Measurements from ENCODE around the gene LCE1D. TPM values are rescaled to one million over a fixed set of nuclear protein-coding genes. Genes with fewer than 3 reads are reported as not detected.

LCE1D gene, protein sequence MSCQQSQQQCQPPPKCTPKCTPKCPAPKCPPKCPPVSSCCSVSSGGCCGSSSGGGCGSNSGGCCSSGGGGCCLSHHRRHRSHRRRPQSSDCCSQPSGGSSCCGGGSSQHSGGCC
- total RNA-seq = not detected in 2 replicates

DNA sequence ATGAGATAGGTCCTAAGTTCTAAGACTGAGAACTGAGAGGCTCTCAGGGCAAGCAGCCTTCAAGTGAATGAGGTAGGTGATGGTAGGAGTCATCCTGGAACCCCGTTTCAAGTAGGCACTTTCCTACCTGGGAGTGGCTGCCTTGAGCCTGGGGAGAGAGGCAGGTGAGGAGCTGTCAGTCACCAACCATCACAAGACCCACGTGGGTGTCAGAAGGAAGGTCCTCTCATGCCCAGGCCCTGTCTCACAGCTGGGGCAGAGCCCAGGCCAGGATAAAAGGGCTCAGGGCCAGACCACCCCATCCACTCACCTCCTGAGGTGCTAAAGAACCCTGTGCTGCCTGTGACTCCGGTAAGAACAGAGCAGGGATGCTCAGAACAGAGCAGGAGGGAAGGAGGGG, at the start of gene LCE1D:
Gene LCE1D (plus strand): TSS at position 301 of the 400 bp plus-strand sequence. CDS start 1,074 bp downstream, outside the sequence.

DNA sequence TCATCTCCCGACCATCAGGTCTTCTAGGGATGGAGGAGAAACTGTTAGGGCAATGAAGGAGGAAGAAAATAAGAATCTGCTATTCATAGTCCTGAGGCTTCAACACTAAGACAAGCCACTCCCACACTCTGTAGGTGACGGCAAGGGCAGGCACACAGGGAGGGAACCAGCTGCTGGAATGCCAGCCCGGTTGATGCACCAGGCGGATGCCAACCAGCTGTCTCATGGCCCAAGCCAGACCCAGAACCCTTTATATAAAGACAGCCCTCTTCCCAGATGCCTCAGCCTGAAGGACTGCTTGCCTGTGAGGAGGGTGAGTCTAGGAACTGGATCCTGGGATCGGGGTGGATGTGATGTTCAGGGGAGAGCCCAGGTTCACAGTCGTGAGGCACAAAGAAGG, 38.8 kb upstream of the LCE1D start, which contains the start of gene KPRP:
Gene KPRP (plus strand): TSS at position 279 of the 400 bp plus-strand sequence. CDS start 1,564 bp downstream, outside the sequence.

DNA sequence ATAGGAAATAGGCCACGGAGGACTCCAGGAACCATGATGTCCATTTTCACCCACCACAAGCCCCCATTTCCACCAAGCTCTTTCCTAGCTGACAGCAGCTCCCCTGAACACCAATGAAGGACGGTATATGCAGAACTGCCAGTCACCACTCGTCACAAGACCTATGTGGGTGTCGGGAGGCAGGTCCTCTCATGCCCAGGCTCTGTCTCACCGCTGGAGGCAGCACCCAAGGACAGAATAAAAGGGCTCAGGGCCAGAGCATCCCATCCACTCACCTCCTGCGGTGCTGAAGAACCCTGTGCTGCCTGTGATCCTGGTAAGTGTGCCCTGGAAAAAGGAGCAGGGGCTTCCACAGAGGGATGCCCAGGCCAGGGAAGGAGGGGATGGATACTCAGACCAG, 21.6 kb upstream of the LCE1D start, which contains the start of gene LCE1F:
Gene LCE1F (plus strand): TSS at position 266 of the 400 bp plus-strand sequence. CDS start 1,232 bp downstream, outside the sequence.

DNA sequence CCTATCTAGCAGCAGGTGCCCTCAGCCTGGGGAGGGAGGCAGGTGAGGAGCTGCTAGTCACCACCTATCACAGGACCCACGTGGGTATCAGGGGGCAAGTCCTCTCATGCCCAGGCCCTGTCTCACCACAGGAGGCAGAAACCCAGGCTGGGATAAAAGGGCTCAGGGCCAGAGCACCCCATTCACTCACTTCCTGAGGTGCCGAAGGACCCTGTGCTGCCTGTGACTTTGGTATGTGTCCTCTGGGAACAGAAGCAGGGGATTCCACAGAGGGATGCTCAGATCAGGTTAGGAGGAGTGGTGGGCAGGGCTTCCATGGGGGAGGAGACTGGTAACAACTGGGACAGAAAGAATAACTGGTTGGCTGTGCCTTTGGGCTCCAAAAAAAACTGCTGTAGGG, 10.4 kb upstream of the LCE1D start, which contains the start of gene LCE1E:
Gene LCE1E (plus strand): TSS at position 181 of the 400 bp plus-strand sequence. CDS start 1,043 bp downstream, outside the sequence.

DNA sequence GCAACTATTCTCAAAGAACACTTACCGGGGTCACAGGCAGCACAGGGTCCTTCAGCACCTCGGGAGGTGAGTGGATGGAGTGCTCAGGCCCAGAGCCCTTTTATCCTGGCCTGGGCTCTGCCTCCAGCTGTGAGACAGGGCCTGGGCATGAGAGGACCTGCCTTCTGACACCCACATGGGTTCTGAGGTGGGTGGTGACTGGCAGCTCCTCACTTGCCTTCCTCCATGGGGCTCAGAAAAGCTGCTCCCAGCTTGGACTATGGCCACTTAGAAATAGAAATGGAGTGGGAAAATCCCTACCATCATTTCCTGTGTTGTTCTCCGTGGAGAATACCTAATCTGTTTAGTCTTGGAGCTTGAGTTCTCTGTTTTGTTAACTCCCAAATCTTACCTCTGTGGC, 10.1 kb downstream of the LCE1D start, which contains the start of gene LCE1C:
Gene LCE1C (minus strand): TSS at position 76 of the 400 bp plus-strand sequence. CDS start 1,173 bp downstream, outside the sequence.

DNA sequence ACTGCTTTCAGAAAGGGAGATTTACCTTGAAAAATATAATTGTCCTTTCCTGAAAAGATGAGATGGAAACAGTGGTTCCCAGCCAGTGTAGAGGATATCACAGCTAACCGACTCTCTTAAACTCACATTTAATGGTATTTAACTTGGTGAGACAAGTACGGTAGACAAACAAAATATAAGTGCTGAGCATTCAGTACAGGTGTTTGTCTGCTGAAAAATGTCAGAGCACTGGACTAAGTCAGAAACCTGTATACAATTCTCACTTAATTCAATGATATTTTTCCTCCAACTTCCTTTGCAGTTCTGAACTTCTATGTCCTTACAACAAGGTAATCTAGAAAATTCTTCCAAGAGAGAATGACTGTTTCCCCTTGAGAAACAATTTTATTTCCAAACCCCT, 15.2 kb downstream of the LCE1D start, which contains the start of gene LCE1B:
Gene LCE1B (plus strand): TSS at position 301 of the 400 bp plus-strand sequence. CDS start 476 bp downstream, outside the sequence.

DNA sequence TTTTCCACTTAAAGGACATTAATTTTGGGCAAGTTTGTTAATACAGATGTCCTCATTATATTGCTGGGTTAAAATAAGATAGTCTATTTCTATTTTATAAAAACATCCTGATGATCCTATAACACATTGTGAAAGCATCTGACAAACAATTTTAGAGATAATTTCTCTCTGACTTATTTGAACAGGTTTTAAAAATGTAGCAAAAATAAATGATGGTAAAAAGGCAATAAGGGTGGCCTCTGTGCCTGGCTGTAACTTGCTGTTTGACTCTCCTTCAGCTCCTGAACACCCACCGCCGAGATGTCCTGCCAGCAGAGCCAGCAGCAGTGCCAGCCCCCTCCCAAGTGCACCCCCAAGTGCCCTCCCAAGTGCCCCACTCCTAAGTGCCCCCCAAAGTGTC, 30.7 kb downstream of the LCE1D start, which contains the start of gene LCE1A:
Gene LCE1A (plus strand): TSS at position 301 of the 400 bp plus-strand sequence. CDS start 0 bp downstream, at position 301.

DNA sequence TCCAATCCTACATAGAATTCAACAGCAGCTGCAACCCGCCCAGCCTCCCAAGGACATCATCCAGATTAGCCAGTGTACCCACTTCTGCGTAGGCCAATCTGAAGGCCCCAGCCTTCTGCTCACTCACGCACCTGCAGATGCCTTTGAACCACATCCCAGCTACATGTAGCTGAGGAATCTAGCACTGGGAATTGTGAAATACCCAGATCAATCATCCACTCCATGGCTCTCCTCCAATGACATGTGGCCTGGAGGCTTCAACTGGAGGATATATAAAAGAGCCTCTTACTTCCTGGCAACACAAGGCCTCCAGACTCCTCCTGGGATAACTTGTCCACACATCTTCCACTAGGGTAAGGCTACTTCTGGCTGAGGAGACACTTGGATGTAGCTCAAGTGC, 46.0 kb downstream of the LCE1D start, which contains the start of gene LCE6A:
Gene LCE6A (plus strand): TSS at position 301 of the 400 bp plus-strand sequence. CDS start 665 bp downstream, outside the sequence.

Other genes with a start within 250 kb of the LCE1D start
- gene LCE3E, start 229.9 kb upstream of the LCE1D start, total RNA-seq = not detected in 2 replicates
- gene LCE3D, start 216.2 kb upstream of the LCE1D start, total RNA-seq = not detected in 2 replicates
- gene LCE3C, start 196.5 kb upstream of the LCE1D start, total RNA-seq = not detected in 2 replicates
- not detected in 2 replicates for gene LCE3B, start 182.9 kb upstream of the LCE1D start, total RNA-seq
- not detected in 2 replicates for gene LCE3A, start 173.6 kb upstream of the LCE1D start, total RNA-seq
- gene LCE2D, start 133.3 kb upstream of the LCE1D start, total RNA-seq = not detected in 2 replicates
- not detected in 2 replicates for gene LCE2C, start 121.4 kb upstream of the LCE1D start, total RNA-seq
- not detected in 2 replicates for gene LCE2B, start 110.6 kb upstream of the LCE1D start, total RNA-seq
- gene LCE2A, start 98.4 kb upstream of the LCE1D start, total RNA-seq = not detected in 2 replicates
- not detected in 2 replicates for gene LCE4A, start 88.6 kb upstream of the LCE1D start, total RNA-seq
- not detected in 2 replicates for gene KPRP, start 38.7 kb upstream of the LCE1D start, total RNA-seq
- gene LCE1F, start 21.6 kb upstream of the LCE1D start, total RNA-seq = not detected in 2 replicates
- not detected in 2 replicates for gene LCE1E, start 10.5 kb upstream of the LCE1D start, total RNA-seq
- gene LCE1C, start 9.9 kb downstream of the LCE1D start, total RNA-seq = not detected in 2 replicates
- not detected in 2 replicates for gene LCE1B, start 15.2 kb downstream of the LCE1D start, total RNA-seq
- not detected in 2 replicates for gene LCE1A, start 30.8 kb downstream of the LCE1D start, total RNA-seq
- not detected in 2 replicates for gene LCE6A, start 46.1 kb downstream of the LCE1D start, total RNA-seq
- not detected in 2 replicates for gene LCE7A, start 63.3 kb downstream of the LCE1D start, total RNA-seq
- gene SMCP, start 81.6 kb downstream of the LCE1D start, total RNA-seq = not detected in 2 replicates
- not detected in 2 replicates for gene IVL, start 111.8 kb downstream of the LCE1D start, total RNA-seq
- not detected in 2 replicates for gene SPRR5, start 150.5 kb downstream of the LCE1D start, total RNA-seq
- gene SPRR4, start 173.9 kb downstream of the LCE1D start, total RNA-seq = not detected in 2 replicates
- gene SPRR1A, start 187.4 kb downstream of the LCE1D start, total RNA-seq = not detected in 2 replicates
- gene SPRR3, start 205.0 kb downstream of the LCE1D start, total RNA-seq = not detected in 2 replicates
- gene SPRR1B, start 234.5 kb downstream of the LCE1D start, total RNA-seq = not detected in 2 replicates
- not detected in 2 replicates for gene SPRR2D, start 244.4 kb downstream of the LCE1D start, total RNA-seq